Body of pancreas (tissue), 4 donors: ENCODE data around the gene PTPRD. TPM values are rescaled to one million over a fixed set of nuclear protein-coding genes. Genes with fewer than 3 reads are reported as not detected.

Experiments
- ATAC-seq: fragments of 150-250 bp; one replicate; pipeline ENCODE4 v1.9.1; 2016
- DNase-seq, 4 donors: peaks; one replicate each; pipeline ENCODE4 v3.0.0-alpha.2; 2019
- H3K27ac ChIP-seq, 4 donors: fragments of 200-600 bp; sonication (generic); 1 replicate in 3 of 4; 2 replicates in 1 of 4; pipeline versions ENCODE4 v1.5.1 to v1.6.1; 2016 to 2019; ENCODE audit warnings: mild to moderate bottlenecking in 1 of 4, mixed read lengths in 1 of 4, moderate library complexity in 1 of 4
- H3K27me3 ChIP-seq, 2 donors: fragments of 200-600 bp; sonication (generic); one replicate each; pipeline ENCODE4 v1.6.0; 2016; ENCODE audit warnings: mild to moderate bottlenecking in 1 of 2
- H3K36me3 ChIP-seq, 2 donors: fragments of 200-600 bp; sonication (generic); replicated peaks in 1 of 2; 2 replicates each; pipeline ENCODE4 v1.5.1; 2016; ENCODE audit warnings: low read depth in 2 of 2; ENCODE audit not compliant: insufficient read depth in 1 of 2
- H3K4me1 ChIP-seq: fragments of 200-600 bp; sonication (generic); one replicate; pipeline ENCODE4 v1.6.0; 2016
- H3K4me3 ChIP-seq, 2 donors: fragments of 200-600 bp; sonication (generic); 1 replicate in 1 of 2; 2 replicates in 1 of 2; pipeline ENCODE4 v1.5.1; 2016 to 2019
- H3K9me3 ChIP-seq, 3 donors: fragments of 200-600 bp; sonication (generic); 1 replicate in 2 of 3; 2 replicates in 1 of 3; pipeline ENCODE4 v1.5.1; 2016
- POLR2A ChIP-seq, 3 donors: fragments of 450-650 bp; IDR thresholded peaks; one replicate each; pipeline ENCODE4 v1.6.1; 2016; ENCODE audit warnings: antibody characterized with exemption in 3 of 3, mild to moderate bottlenecking in 2 of 3
- WGBS, 2 donors: methylation state at CpG; one replicate each; pipeline ENCODE4 v1.1.5; 2017; 5-methylcytosine and 5-hydroxymethylcytosine counted together
- intact Hi-C: fragments of 100-400 bp; cut with DNase I; formaldehyde crosslinking; loops from one replicate; pipeline ENCODE4 v1.15.1; 2023
- total RNA-seq, 2 donors: library from RNA; depleted of rRNA; stranded (reverse); fragments of >200 nt; gene quantifications; one replicate each; pipeline ENCODE4 v1.1.0, GENCODE V29; 2016
- TF ChIP-seq, protein P1 (sequence below), 7 experiments: fragments of 450-650 bp in 4 of 7; fragments of 200-600 bp in 3 of 7; sonication (generic) in 3 of 7; IDR thresholded peaks; one replicate each; pipeline ENCODE4 v1.5.1; 2016 to 2019; ENCODE audit warnings: antibody characterized with exemption in 7 of 7

PTPRD gene
- total RNA-seq, 2 donors from 2014 or later = 4.3 to 4.9 TPM

DNA sequence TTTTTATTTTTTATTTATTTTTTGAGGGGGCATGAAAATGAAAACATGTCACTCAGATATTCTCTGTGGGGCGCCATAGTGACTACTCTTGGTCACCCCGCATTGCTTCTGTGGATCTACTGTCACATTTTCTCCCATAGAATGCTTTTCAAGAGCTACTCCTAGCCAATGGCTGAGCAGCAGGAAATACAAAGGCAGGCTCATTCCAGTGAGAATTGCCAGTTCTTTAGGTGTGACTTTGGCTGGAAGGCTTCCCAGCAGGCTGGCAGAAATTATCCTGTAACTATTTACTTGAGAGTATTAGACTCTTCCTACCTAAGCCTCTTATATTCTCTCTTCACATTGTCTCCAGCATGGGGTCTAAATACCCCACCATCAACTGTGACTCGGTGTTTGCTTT is 21.0 kb upstream of the PTPRD start:
- Histone ChIP-seq H3K27me3 (no peaks in the 10 kb centered on the region), H3K27ac (no peak overlapping the region), H3K9me3 (no peaks in the 10 kb centered on the region), H3K36me3 (no peaks in the 10 kb centered on the region), H3K4me3 (no peak overlapping the region), H3K4me1 (no peaks in the 10 kb centered on the region)
- TF ChIP-seq, protein P1, sequence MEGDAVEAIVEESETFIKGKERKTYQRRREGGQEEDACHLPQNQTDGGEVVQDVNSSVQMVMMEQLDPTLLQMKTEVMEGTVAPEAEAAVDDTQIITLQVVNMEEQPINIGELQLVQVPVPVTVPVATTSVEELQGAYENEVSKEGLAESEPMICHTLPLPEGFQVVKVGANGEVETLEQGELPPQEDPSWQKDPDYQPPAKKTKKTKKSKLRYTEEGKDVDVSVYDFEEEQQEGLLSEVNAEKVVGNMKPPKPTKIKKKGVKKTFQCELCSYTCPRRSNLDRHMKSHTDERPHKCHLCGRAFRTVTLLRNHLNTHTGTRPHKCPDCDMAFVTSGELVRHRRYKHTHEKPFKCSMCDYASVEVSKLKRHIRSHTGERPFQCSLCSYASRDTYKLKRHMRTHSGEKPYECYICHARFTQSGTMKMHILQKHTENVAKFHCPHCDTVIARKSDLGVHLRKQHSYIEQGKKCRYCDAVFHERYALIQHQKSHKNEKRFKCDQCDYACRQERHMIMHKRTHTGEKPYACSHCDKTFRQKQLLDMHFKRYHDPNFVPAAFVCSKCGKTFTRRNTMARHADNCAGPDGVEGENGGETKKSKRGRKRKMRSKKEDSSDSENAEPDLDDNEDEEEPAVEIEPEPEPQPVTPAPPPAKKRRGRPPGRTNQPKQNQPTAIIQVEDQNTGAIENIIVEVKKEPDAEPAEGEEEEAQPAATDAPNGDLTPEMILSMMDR (IDR thresholded peaks at IDR 0.05) = no peak
- no peak for DNase-seq
- ATAC-seq = no peak
- intact Hi-C loops = no loop called here
- WGBS, 2 donors = 75 to 81% methylated on average over 3 of the region's 3 CpGs

DNA sequence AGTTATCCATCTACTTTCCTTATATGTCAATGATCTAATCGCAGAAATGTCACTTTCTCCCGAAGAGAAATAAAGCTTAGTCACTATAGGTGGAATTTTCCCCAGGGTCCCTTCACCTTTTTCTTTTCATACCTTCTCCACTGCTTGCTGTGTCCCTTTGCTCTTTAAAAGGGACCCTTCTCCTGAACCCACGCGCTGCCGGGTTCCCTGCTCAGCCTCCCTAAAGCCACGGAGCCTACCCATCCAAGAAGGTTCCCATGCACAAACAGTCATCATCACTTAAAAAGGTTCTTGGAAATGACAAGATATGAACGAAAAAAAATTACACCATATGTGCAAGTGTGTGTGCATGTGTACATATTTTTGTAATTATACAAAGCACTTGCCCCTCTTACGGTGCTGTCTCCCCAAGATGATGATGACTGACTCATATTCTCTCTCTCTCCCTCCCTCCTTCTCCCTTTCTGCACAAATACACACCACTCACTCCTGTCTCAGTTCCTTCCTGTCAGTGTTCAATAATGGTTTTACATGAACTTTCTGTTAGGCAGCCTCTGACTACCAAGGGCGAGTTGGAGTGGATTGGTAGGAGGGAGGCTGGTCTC is 1.5 kb upstream of the PTPRD start:
- Histone ChIP-seq H3K4me3 (no peak overlapping the region), H3K36me3 (no peaks in the 10 kb centered on the region), H3K9me3 (no peaks in the 10 kb centered on the region), H3K4me1 (peaks cover 15% of the 10 kb centered on the region), H3K27ac (no peak overlapping the region), H3K27me3 (peaks cover 0 to 27% of the 10 kb centered on the region in 2 donors)
- intact Hi-C loops = no loop called here
- TF ChIP-seq POLR2A (IDR thresholded peaks at IDR 0.05) = no peak
- TF ChIP-seq, protein P1 (IDR thresholded peaks at IDR 0.05) = no peak
- WGBS, 2 donors = 30 to 39% methylated on average over 9 of the region's 9 CpGs
- ATAC-seq = no peak
- DNase-seq = no peak

DNA sequence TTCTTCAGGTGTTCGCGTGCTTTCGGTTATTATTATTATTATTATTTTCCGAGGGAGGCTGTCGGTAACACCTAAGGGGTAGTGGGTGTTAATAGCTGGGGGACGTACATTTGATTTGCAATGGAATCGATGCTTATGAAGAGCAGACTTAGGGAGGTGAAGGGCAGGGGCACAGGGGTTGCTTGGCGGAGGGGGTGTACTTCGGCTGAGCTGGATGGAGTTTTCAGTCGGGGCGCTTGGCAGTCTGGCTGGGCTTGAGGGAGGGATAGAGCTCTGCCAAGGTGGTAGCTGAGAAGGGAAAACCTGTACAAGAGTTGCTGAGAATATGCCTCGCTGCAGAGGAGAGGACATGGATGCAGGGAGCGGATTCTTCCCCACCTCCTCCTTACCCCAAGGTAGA is 617 bp upstream of the PTPRD start:
- Histone ChIP-seq H3K27me3 (peaks cover 0 to 27% of the 10 kb centered on the region in 2 donors), H3K27ac (no peak overlapping the region), H3K36me3 (no peaks in the 10 kb centered on the region), H3K4me3 (no peak overlapping the region), H3K4me1 (peaks cover 15% of the 10 kb centered on the region), H3K9me3 (no peaks in the 10 kb centered on the region)
- intact Hi-C loops = no loop called here
- DNase-seq (no peak), ATAC-seq (no peak)
- WGBS, 2 donors = 4 to 7% methylated on average over 13 of the region's 13 CpGs
- no peak for TF ChIP-seq POLR2A (IDR thresholded peaks at IDR 0.05)

DNA sequence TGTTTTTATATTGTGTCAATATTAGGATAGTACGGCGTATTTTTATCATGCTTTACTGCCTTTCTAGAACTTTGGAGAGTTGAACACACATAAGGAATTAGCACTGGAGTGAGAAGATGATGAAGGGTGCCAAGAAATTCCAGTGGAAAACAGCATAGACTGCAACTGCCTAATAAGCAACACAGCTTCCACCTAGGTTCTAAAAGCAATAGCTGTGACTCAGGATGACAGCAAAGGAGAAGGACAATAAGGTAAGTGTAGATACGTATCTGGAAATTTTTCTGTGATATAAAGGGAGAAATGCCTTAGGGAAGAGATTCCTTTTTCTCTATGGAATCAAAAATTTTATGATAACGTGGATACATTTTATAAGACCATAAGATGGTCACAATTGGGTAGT is 7.4 kb downstream of the PTPRD start:
- Histone ChIP-seq H3K27ac (no peak overlapping the region), H3K9me3 (no peaks in the 10 kb centered on the region), H3K4me1 (no peaks in the 10 kb centered on the region), H3K4me3 (no peak overlapping the region), H3K36me3 (no peaks in the 10 kb centered on the region), H3K27me3 (no peaks in the 10 kb centered on the region)
- DNase-seq (no peak), ATAC-seq (no peak)
- intact Hi-C loops = no loop called here
- TF ChIP-seq, protein P1 (IDR thresholded peaks at IDR 0.05) = no peak
- no peak for TF ChIP-seq POLR2A (IDR thresholded peaks at IDR 0.05)
- 41 to 51% methylated on average over 4 of the region's 4 CpGs for WGBS, 2 donors

DNA sequence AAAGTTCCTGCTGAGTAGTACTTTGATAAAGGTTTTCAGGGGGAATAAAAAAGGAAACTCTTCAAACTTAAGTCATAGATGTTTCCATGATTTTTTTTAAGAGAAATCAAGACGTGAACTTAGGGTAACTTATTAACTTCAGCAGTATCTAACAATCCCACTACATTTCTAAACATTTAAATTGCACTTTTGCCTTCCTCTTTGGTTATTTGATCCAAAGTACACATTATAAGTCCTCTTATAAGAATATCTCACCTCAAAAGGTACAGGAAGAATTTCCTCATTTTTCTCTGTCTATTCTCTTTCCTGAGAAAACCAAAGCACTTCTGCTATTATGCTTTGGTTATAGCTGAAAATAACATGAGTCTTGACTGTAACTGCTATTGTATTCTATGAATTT is 7.9 kb downstream of the PTPRD start:
- intact Hi-C loops = no loop called here
- Histone ChIP-seq H3K4me3 (no peak overlapping the region), H3K4me1 (no peaks in the 10 kb centered on the region), H3K27me3 (no peaks in the 10 kb centered on the region), H3K27ac (no peak overlapping the region), H3K36me3 (no peaks in the 10 kb centered on the region), H3K9me3 (no peaks in the 10 kb centered on the region)
- 7 to 8% methylated on average over 1 of the region's 1 CpG for WGBS, 2 donors
- ATAC-seq (no peak), DNase-seq (no peak)
- TF ChIP-seq POLR2A (IDR thresholded peaks at IDR 0.05) = no peak
- TF ChIP-seq, protein P1 (IDR thresholded peaks at IDR 0.05) = no peak
